GM12878 (cell line): ENCODE measurements around the gene INHA. TPM values are rescaled to one million over a fixed set of nuclear protein-coding genes. Genes with fewer than 3 reads are reported as not detected.

Experiments used
- CEBPB ChIP-seq, 2 experiments: fragments of 150-350 bp in 1 of 2; IDR thresholded peaks; 2 replicates each; pipeline ENCODE4 v1.6.1; 2012 to 2014; ENCODE audit warnings: low read depth in 2 of 2, low read length in 2 of 2, borderline replicate concordance in 1 of 2, inconsistent platforms in 1 of 2
- CHD2 ChIP-seq: IDR thresholded peaks from 2 replicates; pipeline ENCODE4 v1.6.1; 2011; ENCODE audit warnings: low read depth, low read length, improper control_type of control experiment, borderline replicate concordance
- FOXK2 ChIP-seq: fragments of 450-650 bp; IDR thresholded peaks from 2 replicates; pipeline ENCODE4 v1.6.1; 2017; ENCODE audit warnings: mild to moderate bottlenecking, moderate library complexity
- IRF4 ChIP-seq: IDR thresholded peaks from 2 replicates; pipeline ENCODE4 v1.6.1; 2011; ENCODE audit warnings: low read depth, low read length
- LARP7 ChIP-seq: fragments of 450-650 bp; IDR thresholded peaks from 2 replicates; pipeline ENCODE4 v1.6.1; 2017; ENCODE audit warnings: mild to moderate bottlenecking
- MXI1 ChIP-seq: fragments of 150-350 bp; IDR thresholded peaks from 2 replicates; pipeline ENCODE4 v1.6.1; 2011; ENCODE audit warnings: low read depth, mild to moderate bottlenecking, inconsistent platforms, low read length, improper control_type of control experiment
- NBN ChIP-seq: fragments of 450-650 bp; IDR thresholded peaks from 2 replicates; pipeline ENCODE4 v1.6.1; 2016
- NR2C1 ChIP-seq: fragments of 450-650 bp; IDR thresholded peaks from 2 replicates; pipeline ENCODE4 v1.6.1; 2017; ENCODE audit warnings: antibody characterized with exemption, mild to moderate bottlenecking, moderate library complexity
- PBX3 ChIP-seq: IDR thresholded peaks from 2 replicates; pipeline ENCODE4 v1.6.1; 2011; ENCODE audit warnings: mild to moderate bottlenecking, low read depth, low read length, moderate library complexity; ENCODE audit not compliant: insufficient replicate concordance
- RELA ChIP-seq: fragments of 450-650 bp; IDR thresholded peaks from 2 replicates; pipeline ENCODE4 v1.8.0; 2014; ENCODE audit warnings: borderline replicate concordance; ENCODE audit not compliant: partially characterized antibody
- SMAD1 ChIP-seq: fragments of 450-650 bp; IDR thresholded peaks from 2 replicates; pipeline ENCODE4 v1.6.1; 2018; ENCODE audit warnings: mild to moderate bottlenecking, low read depth; ENCODE audit not compliant: partially characterized antibody
- ZBTB11 ChIP-seq: fragments of 450-650 bp; formaldehyde crosslinking; IDR thresholded peaks from 2 replicates; pipeline ENCODE4 v1.5.0; 2022; ENCODE audit warnings: mild to moderate bottlenecking, missing genetic modification characterization
- ZBTB4 ChIP-seq: fragments of 450-650 bp; formaldehyde crosslinking; IDR thresholded peaks from 2 replicates; pipeline ENCODE4 v1.4.0; 2022; ENCODE audit warnings: mild to moderate bottlenecking, moderate library complexity
- ZNF622 ChIP-seq: fragments of 450-650 bp; IDR thresholded peaks from 2 replicates; pipeline ENCODE4 v1.6.1; 2017; ENCODE audit warnings: mild to moderate bottlenecking, inconsistent platforms
- ZSCAN29 ChIP-seq: fragments of 450-650 bp; IDR thresholded peaks from 2 replicates; pipeline ENCODE4 v1.6.1; 2017; ENCODE audit warnings: mild to moderate bottlenecking, moderate library complexity
- polyA plus RNA-seq, 11 experiments: library from polyadenylated mRNA; depleted of rRNA in 4 of 11; unstranded in 6 of 11; stranded (reverse) in 5 of 11; fragments of >200 nt; fragmentation: Nextera tagmentation in 4 of 11; fragmentation: Illumina TruSeq in 1 of 11; extraction: Ambion mirVana in 4 of 11; extraction: Trizol in 1 of 11; gene quantifications; 1 replicate in 1 of 11; 2 replicates in 10 of 11; pipeline versions ENCODE4 v1.2.1 to v1.2.3, GENCODE V29; 2011 to 2016; ENCODE audit warnings: inconsistent platforms in 2 of 11, missing spikeins in 2 of 11, low read depth in 1 of 11
- total RNA-seq, 4 experiments: library from RNA; depleted of rRNA in 3 of 4; stranded (reverse); fragments of >200 nt in 3 of 4; fragmentation: Illumina TruSeq in 1 of 4; extraction: Trizol in 1 of 4; gene quantifications; 2 replicates each; pipeline versions ENCODE4 v1.2.1 to v1.2.3, GENCODE V29; 2013 to 2021
- TF ChIP-seq, protein P1 (sequence below): fragments of 150-350 bp; IDR thresholded peaks from 2 replicates; pipeline ENCODE4 v1.6.1; 2014; ENCODE audit warnings: mild to moderate bottlenecking, low read depth, low read length
- TF ChIP-seq, protein P2 (sequence below): fragments of 450-650 bp; IDR thresholded peaks from 2 replicates; pipeline ENCODE4 v1.6.1; 2017; ENCODE audit warnings: mild to moderate bottlenecking

INHA gene
- total and polyA plus RNA-seq, 10 of the 15 experiments (the other 5 are each of a cell fraction or from before 2014, with no cell fraction given): not detected

GRCh38 chr2:219597552-219598307 lies 25.6 kb downstream of the INHA start, which contains the start of gene STK11IP (continued):
- TF ChIP-seq LARP7 (peak; percentile 66; the same call in 1 of the 2 replicates), IRF4 (no peak; the same call in 1 of the 2 replicates), MXI1 (peak; percentile 97), SMAD1 (peak; percentile 44), PBX3 (no peak), CEBPB (IDR thresholded peaks at IDR 0.05; ENCODE audit: borderline replicate concordance in 1 of 2, low read depth in 2 of 2, low read length in 2 of 2) (no peak), ZNF622 (no peak), ZBTB11 (peak; percentile 21; the same call in 1 of the 2 replicates), RELA (peak; percentile 22), NR2C1 (peak; percentile 91), CHD2 (peak; percentile 80), FOXK2 (peak; percentile 80), ZSCAN29 (no peak), ZBTB4 (CRISPR knock-in tag) (no peak), NBN (peak; percentile 90)
- TF ChIP-seq, protein P1, sequence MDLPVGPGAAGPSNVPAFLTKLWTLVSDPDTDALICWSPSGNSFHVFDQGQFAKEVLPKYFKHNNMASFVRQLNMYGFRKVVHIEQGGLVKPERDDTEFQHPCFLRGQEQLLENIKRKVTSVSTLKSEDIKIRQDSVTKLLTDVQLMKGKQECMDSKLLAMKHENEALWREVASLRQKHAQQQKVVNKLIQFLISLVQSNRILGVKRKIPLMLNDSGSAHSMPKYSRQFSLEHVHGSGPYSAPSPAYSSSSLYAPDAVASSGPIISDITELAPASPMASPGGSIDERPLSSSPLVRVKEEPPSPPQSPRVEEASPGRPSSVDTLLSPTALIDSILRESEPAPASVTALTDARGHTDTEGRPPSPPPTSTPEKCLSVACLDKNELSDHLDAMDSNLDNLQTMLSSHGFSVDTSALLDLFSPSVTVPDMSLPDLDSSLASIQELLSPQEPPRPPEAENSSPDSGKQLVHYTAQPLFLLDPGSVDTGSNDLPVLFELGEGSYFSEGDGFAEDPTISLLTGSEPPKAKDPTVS: peak; percentile 14; the same call in 1 of the 2 replicates
- TF ChIP-seq, protein P2, sequence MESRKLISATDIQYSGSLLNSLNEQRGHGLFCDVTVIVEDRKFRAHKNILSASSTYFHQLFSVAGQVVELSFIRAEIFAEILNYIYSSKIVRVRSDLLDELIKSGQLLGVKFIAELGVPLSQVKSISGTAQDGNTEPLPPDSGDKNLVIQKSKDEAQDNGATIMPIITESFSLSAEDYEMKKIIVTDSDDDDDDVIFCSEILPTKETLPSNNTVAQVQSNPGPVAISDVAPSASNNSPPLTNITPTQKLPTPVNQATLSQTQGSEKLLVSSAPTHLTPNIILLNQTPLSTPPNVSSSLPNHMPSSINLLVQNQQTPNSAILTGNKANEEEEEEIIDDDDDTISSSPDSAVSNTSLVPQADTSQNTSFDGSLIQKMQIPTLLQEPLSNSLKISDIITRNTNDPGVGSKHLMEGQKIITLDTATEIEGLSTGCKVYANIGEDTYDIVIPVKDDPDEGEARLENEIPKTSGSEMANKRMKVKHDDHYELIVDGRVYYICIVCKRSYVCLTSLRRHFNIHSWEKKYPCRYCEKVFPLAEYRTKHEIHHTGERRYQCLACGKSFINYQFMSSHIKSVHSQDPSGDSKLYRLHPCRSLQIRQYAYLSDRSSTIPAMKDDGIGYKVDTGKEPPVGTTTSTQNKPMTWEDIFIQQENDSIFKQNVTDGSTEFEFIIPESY: no peak
